Activated T-helper 2 cell treated with anti-CD3 and anti-CD28 coated beads, Interferon-gamma antibody, Interleukin-2, Interleukin-4, amounts not matched to agents 10 μg/mL and 5 μg/mL and 100 μg/mL, durations not matched to agents 14 hours and 24 hours and 36 hours (primary cell): ENCODE measurements around the gene SORCS2. TPM values are rescaled to one million over a fixed set of nuclear protein-coding genes. Genes with fewer than 3 reads are reported as not detected.

Source experiments
- DNase-seq: peaks from one replicate; pipeline ENCODE4 v3.0.0; 2021; ENCODE audit warnings: low spot score
- H3K27ac Mint-ChIP-seq: one replicate; pipeline ENCODE4 v1.8.0; 2021; ENCODE audit warnings: mixed read lengths
- H3K27me3 Mint-ChIP-seq: one replicate; pipeline ENCODE4 v1.8.0; 2021; ENCODE audit warnings: low read depth, mixed read lengths
- H3K36me3 Mint-ChIP-seq: one replicate; pipeline ENCODE4 v1.8.0; 2021; ENCODE audit warnings: low read depth, mixed read lengths
- H3K4me1 Mint-ChIP-seq: one replicate; pipeline ENCODE4 v1.8.0; 2021; ENCODE audit warnings: low read depth, mixed read lengths
- H3K4me3 Mint-ChIP-seq: one replicate; pipeline ENCODE4 v1.8.0; 2021; ENCODE audit warnings: low read depth, mild to moderate bottlenecking, moderate library complexity, mixed read lengths
- H3K9me3 Mint-ChIP-seq: one replicate; pipeline ENCODE4 v1.8.0; 2021; ENCODE audit warnings: mixed read lengths
- intact Hi-C: fragments of 100-400 bp; cut with micrococcal nuclease; formaldehyde crosslinking; loops from one replicate; pipeline ENCODE4 v1.15.1; 2023
- total RNA-seq: library from RNA; stranded (reverse); gene quantifications from 2 replicates; pipeline ENCODE4 v1.2.3, GENCODE V29; 2022

The SORCS2 gene
- total RNA-seq, 1 donor from 2014 or later: 0.02 TPM

- H3K27me3 Mint-ChIP-seq: no peaks in the 10 kb centered on the region
- intact Hi-C loops: no loop called here
- no peaks in the 10 kb centered on the region for H3K4me1 Mint-ChIP-seq
- no peak overlapping the region for H3K4me3 Mint-ChIP-seq
- no peaks in the 10 kb centered on the region for H3K9me3 Mint-ChIP-seq
- no peak overlapping the region for H3K27ac Mint-ChIP-seq
- no peak for DNase-seq
- H3K36me3 Mint-ChIP-seq: no peaks in the 10 kb centered on the region
These were observed 39.8 kb downstream of the SORCS2 start for GRCh38 chr4:7232061-7232650.

DNA sequence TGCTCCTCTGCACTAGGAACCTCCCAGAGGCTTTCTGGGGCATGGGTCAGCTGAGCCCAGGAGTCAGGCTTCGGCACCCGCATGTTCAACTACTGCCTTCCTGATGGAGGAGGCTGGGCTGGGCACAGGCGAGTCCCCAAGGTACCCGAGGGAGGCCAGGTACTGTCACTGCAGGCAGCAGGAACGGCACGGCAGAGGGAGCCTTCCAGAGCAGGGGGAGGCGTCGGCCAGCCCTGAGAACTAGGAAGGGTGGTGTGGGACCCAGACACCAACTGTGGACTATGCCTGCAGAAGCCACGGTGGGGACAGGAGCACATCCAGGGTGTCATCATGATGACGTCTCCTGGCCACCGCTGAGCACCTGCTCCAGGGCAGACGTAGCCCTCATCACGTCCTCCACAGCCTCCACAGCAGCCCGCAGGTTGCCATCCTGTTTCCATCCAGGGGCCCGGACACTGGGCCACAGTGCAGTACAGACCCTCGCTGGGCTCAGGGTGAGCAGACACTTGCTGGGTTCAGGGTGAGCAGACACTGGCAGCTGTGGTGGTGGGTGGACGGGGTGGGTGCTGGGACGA lies 40.8 kb downstream of the SORCS2 start:
- Mint-ChIP-seq H3K4me1 (no peaks in the 10 kb centered on the region), H3K27me3 (no peaks in the 10 kb centered on the region), H3K36me3 (no peaks in the 10 kb centered on the region), H3K4me3 (no peak overlapping the region), H3K9me3 (peaks cover 5% of the 10 kb centered on the region), H3K27ac (no peak overlapping the region)
- intact Hi-C loops: no loop called here
- no peak for DNase-seq

DNA sequence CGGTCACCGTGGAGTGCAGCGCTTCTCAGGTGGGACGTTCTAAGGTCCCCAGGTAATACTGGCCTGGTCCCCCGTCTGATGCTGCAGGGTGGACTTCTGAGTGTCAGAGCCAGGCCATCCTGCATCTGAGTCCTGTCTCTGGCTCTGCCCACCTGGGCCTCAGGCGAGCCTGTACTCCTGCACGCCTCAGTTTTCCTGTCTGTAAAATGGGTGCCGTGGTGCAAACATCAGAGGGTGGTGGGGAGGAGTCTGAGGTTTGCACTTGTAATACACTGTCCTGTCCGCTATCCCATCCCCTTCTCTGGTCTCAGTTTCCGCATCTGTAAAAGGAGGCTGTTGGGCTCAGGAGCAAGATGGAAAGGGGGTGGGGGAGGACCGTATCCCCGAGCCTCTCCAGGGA lies 41.3 kb downstream of the SORCS2 start:
- intact Hi-C loops: no loop called here
- Mint-ChIP-seq H3K4me3 (no peak overlapping the region), H3K27me3 (no peaks in the 10 kb centered on the region), H3K36me3 (no peaks in the 10 kb centered on the region), H3K27ac (no peak overlapping the region), H3K4me1 (no peaks in the 10 kb centered on the region), H3K9me3 (peaks cover 9% of the 10 kb centered on the region)
- no peak for DNase-seq

- no peak for DNase-seq
- intact Hi-C loops: no loop called here
- Mint-ChIP-seq H3K4me3 (no peak overlapping the region), H3K36me3 (no peaks in the 10 kb centered on the region), H3K27me3 (no peaks in the 10 kb centered on the region), H3K27ac (no peak overlapping the region), H3K4me1 (no peaks in the 10 kb centered on the region), H3K9me3 (peaks cover 9% of the 10 kb centered on the region)
These were observed 42.2 kb downstream of the SORCS2 start for GRCh38 chr4:7234355-7235029.

GRCh38 chr4:7235030-7235380 lies 42.7 kb downstream of the SORCS2 start:
- no peaks in the 10 kb centered on the region for H3K36me3 Mint-ChIP-seq
- DNase-seq: no peak
- H3K27ac Mint-ChIP-seq: no peak overlapping the region
- intact Hi-C loops: no loop called here
- H3K9me3 Mint-ChIP-seq: peaks cover 9% of the 10 kb centered on the region
- no peaks in the 10 kb centered on the region for H3K27me3 Mint-ChIP-seq
- no peak overlapping the region for H3K4me3 Mint-ChIP-seq
- no peaks in the 10 kb centered on the region for H3K4me1 Mint-ChIP-seq

DNA sequence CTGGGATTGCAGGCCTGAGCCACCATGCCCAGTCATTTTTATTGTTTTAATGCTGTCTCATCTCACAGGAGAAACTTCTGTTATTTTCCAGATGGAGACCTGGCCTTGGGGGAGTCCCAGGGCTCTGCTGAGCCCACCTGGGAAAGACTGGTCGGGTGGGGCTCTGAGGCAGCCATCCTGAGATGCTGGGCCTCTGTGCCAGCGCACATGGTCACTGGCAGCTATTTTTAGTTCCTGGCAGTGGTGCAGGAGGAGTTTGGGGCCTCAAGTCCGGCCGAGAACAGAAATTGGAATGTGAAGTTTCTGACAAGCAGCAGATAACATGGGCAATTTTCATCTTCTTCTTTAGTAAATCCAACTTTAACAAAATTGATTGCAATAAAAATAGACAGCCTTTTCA lies 44.5 kb downstream of the SORCS2 start:
- intact Hi-C loops: no loop called here
- no peaks in the 10 kb centered on the region for H3K4me1 Mint-ChIP-seq
- H3K4me3 Mint-ChIP-seq: no peak overlapping the region
- no peak for DNase-seq
- no peaks in the 10 kb centered on the region for H3K27me3 Mint-ChIP-seq
- no peak overlapping the region for H3K27ac Mint-ChIP-seq
- peaks cover 9% of the 10 kb centered on the region for H3K9me3 Mint-ChIP-seq
- no peaks in the 10 kb centered on the region for H3K36me3 Mint-ChIP-seq

DNA sequence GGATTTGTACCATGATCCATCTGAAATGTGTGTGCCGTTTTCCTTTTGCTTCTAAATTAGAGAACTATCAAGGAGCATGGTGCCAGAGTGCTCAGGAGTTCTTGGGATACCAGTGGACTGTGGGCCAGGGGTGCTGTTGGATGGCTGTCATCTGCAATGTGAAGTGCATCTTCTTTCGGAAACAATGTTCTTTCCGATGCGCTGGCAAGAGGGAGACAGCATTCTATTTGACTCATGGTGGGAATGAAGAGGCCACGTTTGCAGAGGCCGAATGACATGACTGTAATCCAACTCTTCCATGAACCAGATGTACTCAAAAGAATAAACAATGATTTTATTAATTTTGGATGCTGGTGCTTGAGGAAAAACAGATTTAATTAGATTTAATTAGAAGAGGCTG lies 45.5 kb downstream of the SORCS2 start:
- Mint-ChIP-seq H3K4me1 (no peaks in the 10 kb centered on the region), H3K9me3 (peaks cover 9% of the 10 kb centered on the region), H3K27ac (no peak overlapping the region), H3K36me3 (no peaks in the 10 kb centered on the region), H3K27me3 (no peaks in the 10 kb centered on the region), H3K4me3 (no peak overlapping the region)
- DNase-seq: no peak
- intact Hi-C loops: no loop called here

DNA sequence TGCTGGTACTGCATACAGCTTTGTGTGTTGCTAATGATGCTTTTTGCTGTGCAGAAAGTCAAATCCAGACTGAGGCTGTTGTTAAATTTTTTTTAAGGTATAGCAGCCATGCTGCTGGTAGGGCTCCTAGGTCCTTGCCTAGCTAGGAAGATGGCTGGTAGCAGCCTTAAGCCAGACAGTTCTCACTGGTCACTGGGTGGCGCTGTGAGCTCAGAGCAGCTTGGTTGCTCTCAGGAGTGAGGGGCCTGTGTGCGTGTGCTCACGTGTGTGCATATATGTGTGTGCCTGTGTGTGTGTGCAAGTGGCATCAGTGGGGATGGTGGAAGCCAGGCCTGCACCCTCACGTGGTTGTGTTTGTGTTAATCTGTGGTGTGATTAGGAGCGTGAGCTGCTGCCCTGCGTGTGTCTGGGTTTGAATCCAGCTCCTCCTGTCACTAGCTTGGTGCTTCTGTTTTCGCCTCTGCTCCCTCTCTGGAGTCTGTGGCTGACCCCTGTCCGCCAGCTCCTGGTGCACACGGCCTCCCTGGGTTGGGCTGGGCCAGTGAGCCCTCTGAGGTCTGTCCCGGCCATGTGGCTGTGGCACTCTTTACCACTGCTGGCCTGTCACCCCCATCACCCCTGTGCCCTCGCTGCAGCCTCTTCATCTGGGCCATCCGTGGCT lies 46.1 kb downstream of the SORCS2 start:
- no peaks in the 10 kb centered on the region for H3K4me1 Mint-ChIP-seq
- no peaks in the 10 kb centered on the region for H3K36me3 Mint-ChIP-seq
- H3K4me3 Mint-ChIP-seq: no peak overlapping the region
- DNase-seq: no peak
- H3K27me3 Mint-ChIP-seq: no peaks in the 10 kb centered on the region
- no peak overlapping the region for H3K27ac Mint-ChIP-seq
- H3K9me3 Mint-ChIP-seq: peaks cover 9% of the 10 kb centered on the region
- intact Hi-C loops: no loop called here

- Mint-ChIP-seq H3K4me3 (no peak overlapping the region), H3K27me3 (no peaks in the 10 kb centered on the region), H3K27ac (no peak overlapping the region), H3K36me3 (no peaks in the 10 kb centered on the region), H3K9me3 (peaks cover 9% of the 10 kb centered on the region), H3K4me1 (no peaks in the 10 kb centered on the region)
- intact Hi-C loops: no loop called here
- DNase-seq: no peak
These were observed 46.9 kb downstream of the SORCS2 start for GRCh38 chr4:7239101-7239820.

DNA sequence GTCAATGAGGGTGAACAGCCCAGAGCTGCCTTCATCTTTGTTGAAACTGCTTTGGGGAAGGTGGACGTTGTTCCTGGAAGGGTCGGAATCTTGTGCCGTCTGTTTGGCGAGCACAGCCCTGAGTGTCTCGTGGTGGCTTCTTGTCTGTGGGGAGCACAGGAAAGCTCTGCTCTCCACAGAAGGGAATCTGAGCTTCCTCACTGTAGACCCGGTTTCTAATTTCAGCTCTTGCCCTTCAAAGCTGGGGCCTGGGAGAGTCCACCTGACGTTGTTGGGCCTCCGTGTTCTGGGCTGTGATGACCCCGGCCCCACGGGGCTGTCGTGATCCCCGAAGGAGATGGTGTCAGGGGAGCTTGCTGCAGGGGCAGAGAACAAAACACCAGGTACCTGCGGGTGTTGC lies 47.5 kb downstream of the SORCS2 start:
- no peak for DNase-seq
- Mint-ChIP-seq H3K27me3 (no peaks in the 10 kb centered on the region), H3K4me3 (no peak overlapping the region), H3K4me1 (no peaks in the 10 kb centered on the region), H3K36me3 (no peaks in the 10 kb centered on the region), H3K27ac (no peak overlapping the region), H3K9me3 (peaks cover 9% of the 10 kb centered on the region)
- intact Hi-C loops: no loop called here

DNA sequence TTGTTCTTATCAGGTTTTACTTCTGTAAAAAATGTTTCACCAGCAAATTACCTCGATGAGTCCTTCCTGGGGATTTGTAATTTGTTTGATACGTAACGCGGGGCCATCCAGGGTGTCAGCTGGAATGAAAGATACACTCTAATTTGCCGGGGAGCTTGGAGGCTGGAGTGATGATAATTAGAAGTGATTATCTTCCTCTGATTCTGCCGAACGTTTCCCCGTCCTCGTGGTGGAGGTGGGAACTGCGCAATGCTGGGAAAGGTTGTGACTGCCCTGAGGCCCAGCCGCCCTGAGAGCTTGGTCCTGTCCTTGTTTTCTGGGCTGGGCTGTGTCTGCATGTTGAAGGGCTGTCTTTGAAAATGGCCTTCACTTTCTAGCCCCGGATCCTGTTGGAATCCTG lies 48.0 kb downstream of the SORCS2 start:
- DNase-seq: no peak
- no peaks in the 10 kb centered on the region for H3K27me3 Mint-ChIP-seq
- H3K9me3 Mint-ChIP-seq: peaks cover 9% of the 10 kb centered on the region
- no peaks in the 10 kb centered on the region for H3K4me1 Mint-ChIP-seq
- no peak overlapping the region for H3K4me3 Mint-ChIP-seq
- H3K36me3 Mint-ChIP-seq: no peaks in the 10 kb centered on the region
- H3K27ac Mint-ChIP-seq: no peak overlapping the region
- intact Hi-C loops: no loop called here

DNA sequence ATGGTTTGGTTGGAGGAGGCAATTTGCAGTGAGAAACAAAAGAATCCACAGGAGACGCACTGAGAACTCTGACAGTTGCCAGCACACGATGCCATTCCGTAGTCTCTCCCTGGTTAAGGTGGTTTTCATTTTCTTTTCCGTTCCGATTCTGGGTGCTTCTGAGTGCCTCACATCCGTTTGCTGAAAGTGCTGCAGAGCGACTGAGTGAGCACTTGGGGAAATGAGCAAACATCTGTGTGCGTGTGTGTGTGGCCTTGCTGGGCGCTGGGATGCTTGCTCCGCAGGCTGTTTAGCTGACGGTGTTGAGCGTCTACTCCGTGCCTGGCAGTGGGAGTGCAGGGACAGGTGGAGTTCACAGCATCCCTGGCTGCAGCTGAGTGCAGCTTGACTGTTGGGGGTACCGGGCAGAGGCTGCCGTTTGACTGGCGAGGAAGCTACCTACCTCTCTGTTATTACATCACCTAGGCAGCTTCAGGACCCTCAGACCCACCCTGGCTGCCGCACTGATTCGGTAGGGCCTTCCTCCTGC lies 49.3 kb downstream of the SORCS2 start:
- intact Hi-C loops: no loop called here
- DNase-seq: no peak
- Mint-ChIP-seq H3K4me1 (no peaks in the 10 kb centered on the region), H3K36me3 (no peaks in the 10 kb centered on the region), H3K27ac (no peak overlapping the region), H3K4me3 (no peak overlapping the region), H3K27me3 (no peaks in the 10 kb centered on the region), H3K9me3 (peaks cover 9% of the 10 kb centered on the region)
